Measurements from ENCODE around the gene FXYD7. TPM values are rescaled to one million over a fixed set of nuclear protein-coding genes. Genes with fewer than 3 reads are reported as not detected.

The FXYD7 gene
- total and polyA plus RNA-seq, 9 of the 15 experiments (the other 6 are each of a cell fraction or from before 2014, with no cell fraction given): 0.10 to 0.80 (median 0.31) TPM; not detected in 3

GRCh38 chr19:35094656-35095055, 48.4 kb upstream of the FXYD7 start:
- H3K4me1 ChIP-seq (replicated peaks in 1 of 2; ENCODE audit: control insufficient read depth in 2 of 2, insufficient read depth in 2 of 2, low read length in 2 of 2): peaks cover 12 to 51% of the 10 kb centered on the region in 2 experiments; a peak in 4 of 5 replicates
- no peak overlapping the region for H3K27ac ChIP-seq (ENCODE audit: extremely low read depth, low read depth, low read length)
- intact Hi-C loops (cut with micrococcal nuclease) (loop anchor here (10.0 kb wide), 1 partner anchor 50 kb away; the partner anchor contains the start of gene HPN), in situ Hi-C loops (cut with MboI) (no loop called here)
- 45% methylated on average over 4 of the region's 4 CpGs for WGBS (ENCODE audit: insufficient coverage, low coverage, missing lambda C conversion rate)
- no peaks in the 10 kb centered on the region for H4K20me1 ChIP-seq (replicated peaks; ENCODE audit: control insufficient read depth, insufficient read depth, low read length)
- H3K36me3 ChIP-seq (ENCODE audit: control insufficient read depth, insufficient read depth, low read length): no peaks in the 10 kb centered on the region
- no peak for FAIRE-seq
- no peak for ATAC-seq
- H3K79me2 ChIP-seq (ENCODE audit: control insufficient read depth, insufficient read depth, low read length): no peaks in the 10 kb centered on the region
- TF ChIP-seq ARHGAP35 (IDR thresholded peaks at IDR 0.05; ENCODE audit: partially characterized antibody): no peak
- no peak for TF ChIP-seq ZNF311 (CRISPR knock-in tag; IDR thresholded peaks at IDR 0.05)
- no peaks in the 10 kb centered on the region for H3K9me3 ChIP-seq (replicated peaks; ENCODE audit: control insufficient read depth, insufficient read depth, low read depth, low read length)
- BruUV-seq (replicated peaks): no TSS peak
- DNase-seq (ENCODE audit: extremely low read depth in 1 of 4, low spot score in 3 of 4): no peak
- no peak overlapping the region for H3K4me3 ChIP-seq
- no peak overlapping the region for H3K4me2 ChIP-seq (ENCODE audit: insufficient read depth, low read length)
- H3K27me3 ChIP-seq (ENCODE audit: control insufficient read depth in 2 of 2, insufficient read depth in 2 of 2, low read length in 2 of 2): no peaks in the 10 kb centered on the region
- no peaks in the 10 kb centered on the region for H3K9me1 ChIP-seq (ENCODE audit: control insufficient read depth, insufficient read depth, low read length)
- POLR2A ChIA-PET: no interaction called here
- no peak overlapping the region for H3K9ac ChIP-seq (ENCODE audit: insufficient read depth in 1 of 2, low read depth in 2 of 2, low read length in 2 of 2)
- H2AFZ ChIP-seq (ENCODE audit: low read depth, low read length): no peak overlapping the region
- CTCF ChIA-PET (ENCODE audit: low intra/inter-chr PET ratio): no interaction called here

DNA sequence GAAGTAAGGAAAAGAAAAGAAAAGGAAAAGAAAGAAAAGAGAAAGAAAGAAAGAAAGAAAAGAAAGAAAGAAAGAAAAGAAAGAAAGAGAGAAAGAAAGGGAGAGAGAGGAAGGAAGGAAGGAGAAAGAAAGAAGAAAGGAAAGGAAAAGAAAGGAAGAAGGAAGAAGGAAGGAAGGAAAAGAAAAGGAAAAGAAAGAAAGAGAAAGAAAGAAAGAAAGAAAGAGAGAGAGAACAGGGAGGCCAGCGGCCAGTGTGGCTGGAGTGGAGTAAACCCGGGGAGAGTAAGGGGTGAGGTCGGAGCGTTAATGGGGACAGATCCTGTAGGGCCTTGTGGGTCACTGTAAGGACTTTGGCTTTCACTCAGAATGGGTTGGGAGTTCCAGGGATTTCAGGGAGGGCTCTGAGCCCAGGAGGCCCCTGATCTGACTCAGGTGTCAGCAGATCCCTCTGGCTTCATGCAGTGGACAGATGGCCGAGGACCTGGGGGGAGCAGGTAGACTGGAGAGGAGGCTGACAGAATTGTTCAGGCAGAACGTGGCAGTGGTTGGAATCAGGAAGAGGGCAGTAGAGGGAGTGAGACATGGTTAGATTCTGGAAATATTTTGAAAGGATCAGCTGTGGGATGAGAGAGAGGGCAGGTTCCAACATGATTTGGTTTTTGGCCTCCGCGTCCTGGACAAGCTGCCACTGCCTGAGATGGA, 47.2 kb upstream of the FXYD7 start:
- intact Hi-C loops (cut with micrococcal nuclease): loop anchor here (10.0 kb wide), 1 partner anchor 51 kb away; the partner anchor contains the start of gene HPN
- Histone ChIP-seq H2AFZ (ENCODE audit: low read depth, low read length) (peak overlapping the region; percentile 86), H3K27me3 (ENCODE audit: control insufficient read depth in 2 of 2, insufficient read depth in 2 of 2, low read length in 2 of 2) (no peaks in the 10 kb centered on the region), H3K4me1 (replicated peaks in 1 of 2; ENCODE audit: control insufficient read depth in 2 of 2, insufficient read depth in 2 of 2, low read length in 2 of 2) (peaks cover 9 to 54% of the 10 kb centered on the region in 2 experiments; a peak in 4 of 5 replicates), H4K20me1 (replicated peaks; ENCODE audit: control insufficient read depth, insufficient read depth, low read length) (no peaks in the 10 kb centered on the region), H3K9me1 (ENCODE audit: control insufficient read depth, insufficient read depth, low read length) (no peaks in the 10 kb centered on the region), H3K27ac (ENCODE audit: extremely low read depth, low read depth, low read length) (no peak overlapping the region; the same call in 2 of the 3 replicates), H3K4me2 (ENCODE audit: insufficient read depth, low read length) (no peak overlapping the region), H3K79me2 (ENCODE audit: control insufficient read depth, insufficient read depth, low read length) (no peaks in the 10 kb centered on the region), H3K4me3 (no peak overlapping the region), H3K9ac (ENCODE audit: insufficient read depth in 1 of 2, low read depth in 2 of 2, low read length in 2 of 2) (peak overlapping the region in 1 of 2 experiments; percentile 85; a peak in 2 of 4 replicates), H3K9me3 (replicated peaks; ENCODE audit: control insufficient read depth, insufficient read depth, low read depth, low read length) (no peaks in the 10 kb centered on the region), H3K36me3 (ENCODE audit: control insufficient read depth, insufficient read depth, low read length) (no peaks in the 10 kb centered on the region)
- FAIRE-seq: no peak
- in situ Hi-C loops (cut with MboI): no loop called here
- WGBS (ENCODE audit: insufficient coverage, low coverage, missing lambda C conversion rate): 31% methylated on average over 8 of the region's 8 CpGs
- CTCF ChIA-PET (ENCODE audit: low intra/inter-chr PET ratio): no interaction called here
- no TSS peak for BruUV-seq (replicated peaks)
- POLR2A ChIA-PET: interaction anchor here (0.8 kb wide), 1 partner anchor 42 kb away, joined by 3 read pairs; no protein-coding TSS in a partner anchor
- DNase-seq (ENCODE audit: extremely low read depth in 1 of 4, low spot score in 3 of 4): peak; percentile 20 to 38 (median 31)
- ATAC-seq: peak; percentile 59
- peak; percentile 70; the same call in 1 of the 2 replicates for TF ChIP-seq MTA1 (IDR thresholded peaks at IDR 0.05; ENCODE audit: borderline replicate concordance)
- TF ChIP-seq, protein P1, sequence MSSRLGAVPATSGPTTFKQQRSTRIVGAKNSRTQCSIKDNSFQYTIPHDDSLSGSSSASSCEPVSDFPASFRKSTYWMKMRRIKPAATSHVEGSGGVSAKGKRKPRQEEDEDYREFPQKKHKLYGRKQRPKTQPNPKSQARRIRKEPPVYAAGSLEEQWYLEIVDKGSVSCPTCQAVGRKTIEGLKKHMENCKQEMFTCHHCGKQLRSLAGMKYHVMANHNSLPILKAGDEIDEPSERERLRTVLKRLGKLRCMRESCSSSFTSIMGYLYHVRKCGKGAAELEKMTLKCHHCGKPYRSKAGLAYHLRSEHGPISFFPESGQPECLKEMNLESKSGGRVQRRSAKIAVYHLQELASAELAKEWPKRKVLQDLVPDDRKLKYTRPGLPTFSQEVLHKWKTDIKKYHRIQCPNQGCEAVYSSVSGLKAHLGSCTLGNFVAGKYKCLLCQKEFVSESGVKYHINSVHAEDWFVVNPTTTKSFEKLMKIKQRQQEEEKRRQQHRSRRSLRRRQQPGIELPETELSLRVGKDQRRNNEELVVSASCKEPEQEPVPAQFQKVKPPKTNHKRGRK (tag; IDR thresholded peaks at IDR 0.05): peak; percentile 99
